ENCODE data around the gene MEN1.

DNA sequence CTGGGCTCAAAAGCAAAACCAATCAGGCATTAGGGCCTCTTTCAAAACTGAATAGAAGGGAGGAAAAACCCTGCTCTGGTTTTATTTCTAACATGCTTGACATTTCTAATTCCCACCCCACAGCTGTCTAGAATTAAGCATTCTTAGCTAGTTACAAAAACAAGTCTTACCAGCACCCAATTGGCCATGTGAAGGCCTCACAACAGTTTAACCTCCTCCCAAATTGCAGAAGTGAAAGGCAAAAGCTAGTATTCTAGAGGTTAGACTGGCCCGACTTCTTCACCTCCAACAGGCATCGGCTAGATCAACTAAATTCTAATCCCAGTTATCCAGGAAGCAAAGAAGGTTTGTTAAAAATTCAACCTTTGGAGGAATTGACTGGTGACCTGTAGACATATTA, 38.5 kb downstream of the MEN1 start:
- no peak for TF ChIP-seq POLR2A (IDR thresholded peaks at IDR 0.05)
- TF ChIP-seq, protein P1, sequence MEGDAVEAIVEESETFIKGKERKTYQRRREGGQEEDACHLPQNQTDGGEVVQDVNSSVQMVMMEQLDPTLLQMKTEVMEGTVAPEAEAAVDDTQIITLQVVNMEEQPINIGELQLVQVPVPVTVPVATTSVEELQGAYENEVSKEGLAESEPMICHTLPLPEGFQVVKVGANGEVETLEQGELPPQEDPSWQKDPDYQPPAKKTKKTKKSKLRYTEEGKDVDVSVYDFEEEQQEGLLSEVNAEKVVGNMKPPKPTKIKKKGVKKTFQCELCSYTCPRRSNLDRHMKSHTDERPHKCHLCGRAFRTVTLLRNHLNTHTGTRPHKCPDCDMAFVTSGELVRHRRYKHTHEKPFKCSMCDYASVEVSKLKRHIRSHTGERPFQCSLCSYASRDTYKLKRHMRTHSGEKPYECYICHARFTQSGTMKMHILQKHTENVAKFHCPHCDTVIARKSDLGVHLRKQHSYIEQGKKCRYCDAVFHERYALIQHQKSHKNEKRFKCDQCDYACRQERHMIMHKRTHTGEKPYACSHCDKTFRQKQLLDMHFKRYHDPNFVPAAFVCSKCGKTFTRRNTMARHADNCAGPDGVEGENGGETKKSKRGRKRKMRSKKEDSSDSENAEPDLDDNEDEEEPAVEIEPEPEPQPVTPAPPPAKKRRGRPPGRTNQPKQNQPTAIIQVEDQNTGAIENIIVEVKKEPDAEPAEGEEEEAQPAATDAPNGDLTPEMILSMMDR (IDR thresholded peaks at IDR 0.05): no peak
